Gastroesophageal sphincter (tissue), 4 donors: ENCODE measurements around the gene MACROD2. TPM values are rescaled to one million over a fixed set of nuclear protein-coding genes. Genes with fewer than 3 reads are reported as not detected.

Source experiments
- ATAC-seq: fragments of 150-250 bp; one replicate; pipeline ENCODE4 v1.9.1; 2016; ENCODE audit warnings: mild to moderate bottlenecking, moderate library complexity
- H3K27ac ChIP-seq, 4 donors: fragments of 200-600 bp; sonication (generic) in 3 of 4; 1 replicate in 3 of 4; 2 replicates in 1 of 4; pipeline ENCODE4 v1.5.1; 2016 to 2019
- H3K27me3 ChIP-seq: fragments of 200-600 bp; sonication (generic); one replicate; pipeline ENCODE4 v1.5.1; 2019
- H3K36me3 ChIP-seq, 2 donors: fragments of 200-600 bp; sonication (generic); one replicate each; pipeline ENCODE4 v1.5.1; 2019; ENCODE audit warnings: control low read depth in 1 of 2
- H3K4me1 ChIP-seq, 3 donors: fragments of 200-600 bp; sonication (generic); 1 replicate in 2 of 3; 2 replicates in 1 of 3; pipeline ENCODE4 v1.5.1; 2016 to 2019; ENCODE audit warnings: control low read depth in 2 of 3
- H3K4me3 ChIP-seq, 2 donors: fragments of 200-600 bp; sonication (generic); one replicate each; pipeline ENCODE4 v1.5.1; 2019; ENCODE audit warnings: mild to moderate bottlenecking in 1 of 2, moderate library complexity in 1 of 2
- H3K9me3 ChIP-seq, 3 donors: fragments of 200-600 bp; sonication (generic); one replicate each; pipeline ENCODE4 v1.5.1; 2017 to 2019; ENCODE audit warnings: control low read depth in 2 of 3
- CTCF ChIP-seq, 4 experiments: fragments of 200-600 bp in 2 of 4; fragments of 450-650 bp in 2 of 4; sonication (generic) in 1 of 4; IDR thresholded peaks; one replicate each; pipeline ENCODE4 v1.5.1; 2017 to 2019; ENCODE audit warnings: antibody characterized with exemption in 4 of 4, mild to moderate bottlenecking in 2 of 4, moderate library complexity in 2 of 4
- EP300 ChIP-seq: sonication (generic); formaldehyde crosslinking; IDR thresholded peaks from one replicate; pipeline ENCODE4 v1.6.1; 2017; ENCODE audit warnings: antibody characterized with exemption, mild to moderate bottlenecking
- POLR2A ChIP-seq, 2 donors: fragments of 450-650 bp; IDR thresholded peaks; one replicate each; pipeline ENCODE4 v1.6.1; 2017; ENCODE audit warnings: antibody characterized with exemption in 2 of 2, mild to moderate bottlenecking in 2 of 2, moderate library complexity in 1 of 2
- POLR2AphosphoS5 ChIP-seq: sonication (generic); formaldehyde crosslinking; IDR thresholded peaks from one replicate; pipeline ENCODE4 v1.6.1; 2017; ENCODE audit warnings: antibody characterized with exemption
- WGBS, 2 donors: methylation state at CpG; one replicate each; pipeline ENCODE4 v1.1.5; 2018; ENCODE audit warnings: low coverage in 1 of 2; 5-methylcytosine and 5-hydroxymethylcytosine counted together
- total RNA-seq, 4 donors: library from RNA; depleted of rRNA; stranded (reverse); fragments of >200 nt; gene quantifications; one replicate each; pipeline ENCODE4 v1.1.0, GENCODE V29; 2016

MACROD2 gene
- total RNA-seq, 4 donors from 2014 or later, result 4.0 to 12.1 (median 7.4) TPM

- no peak for TF ChIP-seq CTCF (IDR thresholded peaks at IDR 0.05)
- no peak for ATAC-seq
- no peaks in the 10 kb centered on the region for H3K9me3 ChIP-seq
- no peaks in the 10 kb centered on the region for H3K4me1 ChIP-seq
- H3K27me3 ChIP-seq, result no peaks in the 10 kb centered on the region
- H3K36me3 ChIP-seq, result no peaks in the 10 kb centered on the region
- 91 to 93% methylated on average over 3 of the region's 4 CpGs for WGBS, 2 donors
- no peak overlapping the region for H3K4me3 ChIP-seq
- H3K27ac ChIP-seq, result no peak overlapping the region
These were observed 1862.0 kb downstream of the MACROD2 start for GRCh38 chr20:15857173-15857784.

- ATAC-seq, result no peak
- H3K27ac ChIP-seq, result no peak overlapping the region
- no peaks in the 10 kb centered on the region for H3K4me1 ChIP-seq
- TF ChIP-seq EP300 (no peak), POLR2A (IDR thresholded peaks at IDR 0.05) (no peak), POLR2AphosphoS5 (no peak), CTCF (IDR thresholded peaks at IDR 0.05) (no peak)
- no peak overlapping the region for H3K4me3 ChIP-seq
- no peaks in the 10 kb centered on the region for H3K9me3 ChIP-seq
- WGBS, 2 donors, result 91 to 100% methylated on average over 2 of the region's 2 CpGs
- no peaks in the 10 kb centered on the region for H3K36me3 ChIP-seq
- H3K27me3 ChIP-seq, result no peaks in the 10 kb centered on the region
These were observed 1863.7 kb downstream of the MACROD2 start for GRCh38 chr20:15859061-15859460.

GRCh38 chr20:15860850-15861249 lies 1865.5 kb downstream of the MACROD2 start:
- ATAC-seq, result no peak

GRCh38 chr20:15862178-15862577 lies 1866.9 kb downstream of the MACROD2 start:
- Histone ChIP-seq H3K27me3 (no peaks in the 10 kb centered on the region), H3K9me3 (no peaks in the 10 kb centered on the region), H3K36me3 (no peaks in the 10 kb centered on the region), H3K4me1 (no peaks in the 10 kb centered on the region), H3K27ac (no peak overlapping the region), H3K4me3 (no peak overlapping the region)
- TF ChIP-seq POLR2AphosphoS5, result no peak
- TF ChIP-seq EP300, result no peak
- TF ChIP-seq POLR2A (IDR thresholded peaks at IDR 0.05), result no peak
- no peak for TF ChIP-seq CTCF (IDR thresholded peaks at IDR 0.05)
- WGBS, 2 donors, result 87 to 88% methylated on average over 4 of the region's 4 CpGs
- no peak for ATAC-seq

More at GRCh38 chr20:15860850-15861249, 1865.5 kb downstream of the MACROD2 start:
- H3K4me1 ChIP-seq, result no peaks in the 10 kb centered on the region
- H3K4me3 ChIP-seq, result no peak overlapping the region
- H3K27me3 ChIP-seq, result no peaks in the 10 kb centered on the region
- H3K27ac ChIP-seq, result no peak overlapping the region
- TF ChIP-seq POLR2AphosphoS5, result no peak
- no peak for TF ChIP-seq CTCF (IDR thresholded peaks at IDR 0.05)
- TF ChIP-seq POLR2A (IDR thresholded peaks at IDR 0.05), result no peak
- TF ChIP-seq EP300, result no peak
- WGBS, 2 donors, result 71 to 77% methylated on average over 2 of the region's 2 CpGs
- H3K36me3 ChIP-seq, result no peaks in the 10 kb centered on the region
- no peaks in the 10 kb centered on the region for H3K9me3 ChIP-seq

- H3K4me3 ChIP-seq, result no peak overlapping the region
- no peaks in the 10 kb centered on the region for H3K9me3 ChIP-seq
- no peak for ATAC-seq
- TF ChIP-seq CTCF (IDR thresholded peaks at IDR 0.05) (no peak), POLR2AphosphoS5 (no peak), POLR2A (IDR thresholded peaks at IDR 0.05) (no peak), EP300 (no peak)
- H3K36me3 ChIP-seq, result no peaks in the 10 kb centered on the region
- H3K27ac ChIP-seq, result no peak overlapping the region
- no peaks in the 10 kb centered on the region for H3K4me1 ChIP-seq
- H3K27me3 ChIP-seq, result no peaks in the 10 kb centered on the region
These were observed 1868.4 kb downstream of the MACROD2 start for GRCh38 chr20:15863735-15864134.
